Pons (tissue), 1 donor: ENCODE data around the gene ATP6V1G3.
"Not testable (repeated sequence)": the region's sequence is repeated elsewhere in the genome, so short reads cannot be mapped to it uniquely, and the experiment has no call there.

Experiments
- DNase-seq: peaks from one replicate; pipeline ENCODE4 v3.0.0-alpha.2; 2016; ENCODE audit warnings: low spot score

Gene ATP6V1G3

DNA sequence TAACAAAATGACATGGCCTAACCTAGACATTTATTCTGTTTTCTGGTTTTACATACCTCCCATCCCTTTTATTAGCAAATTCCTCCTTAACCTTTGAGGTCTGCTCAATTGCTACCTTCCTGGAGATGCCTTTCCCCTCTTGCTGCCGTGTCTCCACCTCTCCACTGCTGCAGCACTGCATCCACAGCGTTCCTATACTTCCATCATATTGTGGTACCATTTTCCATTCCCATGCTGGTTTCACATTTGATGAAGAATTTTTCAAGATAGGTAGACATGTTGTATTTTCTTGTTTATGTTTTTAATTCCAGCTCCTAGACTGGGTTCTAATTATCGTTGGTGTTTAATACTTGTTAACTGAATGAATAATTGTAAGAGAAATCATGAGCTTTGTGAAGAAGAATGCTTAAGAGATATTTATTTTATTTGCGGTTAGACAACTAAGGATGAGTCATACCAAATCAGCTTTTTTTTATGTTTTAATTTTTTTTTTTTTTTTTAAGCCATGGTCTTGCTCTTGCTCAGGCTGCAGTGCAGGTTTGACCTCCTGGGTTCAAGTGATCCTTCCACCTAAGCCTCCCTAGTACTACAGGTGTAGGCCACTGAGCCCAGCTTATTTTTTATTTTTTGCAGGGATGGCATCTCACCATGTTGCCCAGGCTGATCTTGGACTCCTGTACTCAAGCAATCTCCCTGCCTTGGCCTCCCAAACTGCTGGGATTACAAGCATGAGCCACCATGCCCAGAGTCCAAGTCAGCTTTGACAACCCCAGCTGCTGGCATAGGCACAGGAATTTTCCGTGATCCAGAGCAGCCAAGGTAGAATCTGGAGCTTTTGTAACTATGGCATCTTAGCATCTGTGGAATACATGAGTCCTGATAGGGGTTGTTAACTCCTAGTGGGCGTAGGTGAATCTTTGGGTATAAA, 44.0 kb downstream of the ATP6V1G3 start:
- no peak for DNase-seq

- no peak for DNase-seq
Observed at GRCh38 chr1:198495631-198496030, 44.8 kb downstream of the ATP6V1G3 start.

GRCh38 chr1:198494658-198495103, 45.8 kb downstream of the ATP6V1G3 start:
- DNase-seq = no peak

GRCh38 chr1:198494139-198494538, 46.3 kb downstream of the ATP6V1G3 start:
- no peak for DNase-seq

DNA sequence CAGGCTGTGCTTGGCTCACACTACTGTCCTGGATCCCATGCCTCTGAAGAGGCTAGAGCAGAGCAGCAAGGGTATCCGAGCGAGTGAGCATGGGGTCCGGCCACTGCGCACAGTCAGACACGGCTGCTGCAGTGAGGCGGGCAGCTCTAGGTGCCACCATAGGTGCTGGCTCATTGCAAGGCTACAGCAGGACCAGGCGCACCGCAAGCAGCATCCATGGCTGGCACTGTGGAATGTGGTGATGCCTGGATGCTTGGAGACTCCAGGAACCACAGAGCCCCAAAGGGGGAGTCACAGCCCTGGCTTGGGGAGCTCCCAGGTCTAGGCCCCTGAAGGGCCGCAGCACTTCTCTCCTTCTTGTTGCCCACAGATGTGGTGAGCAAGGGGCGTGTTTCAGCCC, 47.2 kb downstream of the ATP6V1G3 start:
- DNase-seq = no peak

GRCh38 chr1:198492872-198493271, 47.6 kb downstream of the ATP6V1G3 start:
- no peak for DNase-seq

GRCh38 chr1:198491596-198491995, 48.9 kb downstream of the ATP6V1G3 start:
- no peak for DNase-seq

- peak; percentile 71 for DNase-seq
Observed at GRCh38 chr1:198491028-198491427, 49.5 kb downstream of the ATP6V1G3 start.

- no peak for DNase-seq
Observed at GRCh38 chr1:198490224-198490623, 50.3 kb downstream of the ATP6V1G3 start.

DNA sequence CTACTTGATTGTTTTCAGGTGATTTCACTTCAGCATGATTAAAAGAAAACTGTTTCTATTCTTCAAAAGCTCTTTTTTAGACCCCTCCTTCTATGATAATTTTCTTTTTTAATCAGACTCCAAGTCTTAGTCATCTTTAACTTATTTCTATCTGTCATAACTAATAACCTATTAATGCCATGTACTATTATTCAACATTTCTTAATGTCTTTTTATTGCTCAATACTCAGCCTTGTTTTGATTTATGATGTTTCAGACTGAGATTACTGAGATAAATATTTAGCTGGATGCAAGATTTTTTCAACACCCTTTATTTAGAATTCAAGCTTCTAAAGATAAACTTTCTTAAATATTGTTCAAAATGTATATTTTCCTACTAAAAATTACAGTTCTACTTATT, 53.6 kb downstream of the ATP6V1G3 start:
- DNase-seq = no peak

- no peak for DNase-seq
Observed at GRCh38 chr1:198483645-198484044, 56.8 kb downstream of the ATP6V1G3 start.

GRCh38 chr1:198483006-198483405, 57.5 kb downstream of the ATP6V1G3 start:
- DNase-seq = no peak

DNA sequence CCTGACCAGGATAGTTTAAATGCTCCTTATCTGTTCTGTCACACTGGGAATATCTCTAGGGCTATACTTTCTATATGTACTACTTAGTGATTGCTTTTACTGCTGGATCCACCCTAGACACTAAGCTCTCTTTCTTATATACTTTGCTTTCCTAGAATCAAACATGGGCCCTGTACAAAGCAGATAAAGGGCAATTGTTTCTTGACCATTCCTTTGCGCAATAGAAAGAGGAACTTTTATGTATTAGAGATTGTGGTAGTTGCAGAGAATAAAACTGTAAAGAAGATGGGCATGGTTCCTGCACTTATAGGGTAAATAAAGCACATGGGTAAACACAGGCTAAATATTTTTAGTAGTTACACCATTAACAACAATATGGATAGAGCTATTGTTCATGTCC, 58.8 kb downstream of the ATP6V1G3 start:
- DNase-seq = peak; percentile 29

GRCh38 chr1:198480876-198481275, 59.6 kb downstream of the ATP6V1G3 start:
- DNase-seq = no peak

DNA sequence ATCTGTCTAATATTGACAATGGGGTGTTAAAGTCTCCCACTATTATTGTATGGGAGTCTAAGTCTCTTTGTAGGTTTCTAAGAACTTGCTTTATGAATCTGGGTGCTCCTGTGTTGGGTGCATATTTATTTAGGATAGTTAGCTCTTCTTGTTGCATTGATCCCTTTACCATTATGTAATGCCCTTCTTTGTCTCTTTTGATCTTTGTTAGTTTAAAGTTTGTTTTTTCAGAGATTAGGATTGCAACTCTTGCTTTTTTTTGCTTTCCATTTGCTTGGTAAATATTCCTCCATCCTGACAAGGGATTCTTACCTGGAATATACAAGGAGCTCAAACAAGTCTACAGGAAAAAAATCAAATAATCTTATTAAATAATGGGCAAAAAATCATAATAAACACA, 63.1 kb downstream of the ATP6V1G3 start:
- DNase-seq = not testable (repeated sequence)
